Esophagus muscularis mucosa (tissue), 4 donors: ENCODE data around the gene DNAH7.

Experiments used
- CTCF ChIP-seq, 3 experiments: fragments of 200-600 bp in 2 of 3; fragments of 450-650 bp in 1 of 3; sonication (generic) in 2 of 3; IDR thresholded peaks; one replicate each; pipeline ENCODE4 v1.5.1; 2017 to 2019; ENCODE audit warnings: antibody characterized with exemption in 3 of 3, mild to moderate bottlenecking in 2 of 3, moderate library complexity in 1 of 3
- EP300 ChIP-seq: sonication (generic); formaldehyde crosslinking; IDR thresholded peaks from one replicate; pipeline ENCODE4 v1.6.1; 2017; ENCODE audit warnings: antibody characterized with exemption
- POLR2A ChIP-seq: fragments of 450-650 bp; IDR thresholded peaks from one replicate; pipeline ENCODE4 v1.6.1; 2017; ENCODE audit warnings: antibody characterized with exemption, moderate library complexity, mild to moderate bottlenecking, low read depth
- POLR2AphosphoS5 ChIP-seq, 2 donors: sonication (generic); formaldehyde crosslinking; IDR thresholded peaks; one replicate each; pipeline ENCODE4 v1.6.1; 2017; ENCODE audit warnings: antibody characterized with exemption in 2 of 2

DNA sequence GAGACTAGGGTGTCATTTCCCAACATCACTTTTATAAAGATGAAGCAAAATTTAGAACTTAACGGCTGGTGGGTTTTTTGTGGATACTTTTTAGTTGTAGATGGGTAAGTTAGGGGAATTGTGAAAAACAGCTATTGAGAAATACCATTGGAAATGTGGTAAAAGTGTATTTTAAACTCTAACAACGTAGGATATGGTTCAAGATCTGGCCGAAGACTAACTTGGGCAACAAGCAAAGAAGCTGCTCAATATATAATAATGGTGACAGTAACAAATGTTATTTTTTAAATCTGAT lies 1.6 kb downstream of the DNAH7 start:
- no peak for TF ChIP-seq CTCF (IDR thresholded peaks at IDR 0.05)
- TF ChIP-seq EP300 = no peak
- no peak for TF ChIP-seq POLR2A
- TF ChIP-seq POLR2AphosphoS5 (IDR thresholded peaks at IDR 0.05) = no peak
